Right lobe of liver (tissue), 6 donors: ENCODE measurements around the gene CACNB1. TPM values are rescaled to one million over a fixed set of nuclear protein-coding genes. Genes with fewer than 3 reads are reported as not detected.

Experiments
- ATAC-seq, 4 donors: fragments of 200-7000 bp; cut with Tn5 transposase; one replicate each; pipeline ENCODE4 v1.9.1; 2020; ENCODE audit warnings: mild to moderate bottlenecking in 4 of 4, moderate library complexity in 4 of 4
- DNase-seq, 3 donors: peaks; one replicate each; pipeline ENCODE4 v3.0.0-alpha.2; 2020
- H3K27ac ChIP-seq, 3 donors: fragments of 200-600 bp; one replicate each; pipeline ENCODE4 v1.8.0; 2022
- H3K27me3 ChIP-seq, 2 donors: fragments of 200-600 bp; one replicate each; pipeline ENCODE4 v1.8.0; 2022
- H3K36me3 ChIP-seq, 4 donors: fragments of 200-600 bp; sonication (generic) in 1 of 4; one replicate each; pipeline versions ENCODE4 v1.5.1 to v1.8.0; 2017 to 2022; ENCODE audit warnings: control low read depth in 1 of 4
- H3K4me1 ChIP-seq, 4 donors: fragments of 200-600 bp; sonication (generic) in 1 of 4; one replicate each; pipeline versions ENCODE4 v1.5.1 to v1.8.0; 2017 to 2022; ENCODE audit warnings: control low read depth in 1 of 4
- H3K4me3 ChIP-seq, 3 donors: fragments of 200-600 bp; one replicate each; pipeline ENCODE4 v1.8.0; 2022
- H3K9me3 ChIP-seq, 4 donors: fragments of 200-600 bp; sonication (generic) in 1 of 4; one replicate each; pipeline versions ENCODE4 v1.5.1 to v1.8.0; 2017 to 2022; ENCODE audit warnings: control low read depth in 1 of 4
- CTCF ChIP-seq, 4 donors: fragments of 200-600 bp in 3 of 4; fragments of 450-650 bp in 1 of 4; IDR thresholded peaks; one replicate each; pipeline versions ENCODE4 v1.5.1 to v1.8.0; 2016 to 2022; ENCODE audit warnings: antibody characterized with exemption in 4 of 4, mild to moderate bottlenecking in 2 of 4
- POLR2A ChIP-seq: fragments of 450-650 bp; IDR thresholded peaks from one replicate; pipeline ENCODE4 v1.6.1; 2017; ENCODE audit warnings: antibody characterized with exemption, mild to moderate bottlenecking
- WGBS: methylation state at CpG from one replicate; pipeline ENCODE4 v1.1.6; 2018; ENCODE audit warnings: low coverage, low lambda C conversion rate; ENCODE audit not compliant: insufficient coverage; ENCODE audit errors: missing lambda C conversion rate; 5-methylcytosine and 5-hydroxymethylcytosine counted together
- intact Hi-C, 2 donors: fragments of 100-400 bp; cut with DNase I; formaldehyde crosslinking; loops; one replicate each; pipeline versions ENCODE4 v1.11.2 to v1.14.1; 2022
- total RNA-seq, 6 experiments: library from RNA; depleted of rRNA in 2 of 6; stranded (reverse); fragments of >200 nt in 2 of 6; fragmentation: NEBNext Ultra II Directional in 3 of 6; extraction: Animal tissue kit (Norgen Biotek cat#: 25700) in 3 of 6; gene quantifications; one replicate each; pipeline versions ENCODE4 v1.1.0 to v1.2.4, GENCODE V29; 2016 to 2023
- donor health status: DM: no; HTN: yes; CAD: no.
- donor health status: DM: no; HTN: no; CAD: no.
- donor health status: DM: no; HTN: no; CAD: no.
- donor health status: DM: no; HTN: yes; CAD: no.
- donor health status: DM: no; HTN: yes; CAD: no.

The CACNB1 gene
- total RNA-seq, 6 experiments from 2014 or later = 0.18 to 1.3 (median 0.27) TPM; not detected in 1

- no peaks in the 10 kb centered on the region for H3K36me3 ChIP-seq
- H3K9me3 ChIP-seq = no peaks in the 10 kb centered on the region
- 26% methylated on average over 2 of the region's 2 CpGs for WGBS
- TF ChIP-seq POLR2A = no peak
- TF ChIP-seq CTCF (IDR thresholded peaks at IDR 0.05) = no peak
- H3K4me3 ChIP-seq = no peak overlapping the region
- peaks cover 0 to 11% (median 2%) of the 10 kb centered on the region in 4 donors for H3K4me1 ChIP-seq
- no peak overlapping the region for H3K27ac ChIP-seq
- peaks cover 0 to 3% of the 10 kb centered on the region in 2 donors for H3K27me3 ChIP-seq
- intact Hi-C loops = loop anchor here in 1 of 2 donors (10.0 kb wide), 2 partner anchors 171 to 281 kb away; partner anchors contain the start of gene LASP1
- ATAC-seq (no peak), DNase-seq (no peak)
Measured at GRCh38 chr17:39155654-39156053, 41.8 kb downstream of the CACNB1 start.

GRCh38 chr17:39153599-39154051, 43.8 kb downstream of the CACNB1 start:
- Histone ChIP-seq H3K36me3 (no peaks in the 10 kb centered on the region), H3K4me1 (peaks cover 0 to 11% (median 2%) of the 10 kb centered on the region in 4 donors), H3K27ac (peak overlapping the region; percentile 67 to 80 (median 68)), H3K4me3 (peak overlapping the region; percentile 69 to 76 (median 74)), H3K9me3 (no peaks in the 10 kb centered on the region), H3K27me3 (peaks cover 0 to 3% of the 10 kb centered on the region in 2 donors)
- peak; percentile 90 to 91 (median 90) for DNase-seq
- peak; percentile 72 to 82 (median 76) for ATAC-seq
- intact Hi-C loops = loop anchor here (5.0 to 10.0 kb wide), 3 partner anchors 169 to 279 kb away; partner anchors contain the start of gene LASP1 (in 1 of the 2)
- TF ChIP-seq POLR2A = no peak
- peak in 3 of 4 donors; percentile 16 to 27 (median 16) for TF ChIP-seq CTCF (IDR thresholded peaks at IDR 0.05)
- WGBS = under 1% methylated on average over 16 of the region's 16 CpGs

GRCh38 chr17:39151943-39152818, 45.3 kb downstream of the CACNB1 start:
- Histone ChIP-seq H3K27me3 (peaks cover 0 to 3% of the 10 kb centered on the region in 2 donors), H3K4me3 (peak overlapping the region in 2 of 3 donors; percentile 16 to 76), H3K4me1 (peaks cover 0 to 11% (median 2%) of the 10 kb centered on the region in 4 donors), H3K27ac (peak overlapping the region in 1 of 3 donors; percentile 33), H3K9me3 (no peaks in the 10 kb centered on the region), H3K36me3 (no peaks in the 10 kb centered on the region)
- DNase-seq (no peak), ATAC-seq (no peak)
- intact Hi-C loops = loop anchor here (5.0 to 10.0 kb wide), 3 partner anchors 167 to 277 kb away; partner anchors contain the start of gene LASP1 (in 1 of the 2)
- 24% methylated on average over 22 of the region's 25 CpGs for WGBS
- TF ChIP-seq POLR2A (no peak), CTCF (IDR thresholded peaks at IDR 0.05) (no peak)

- 0% methylated on average over 1 of the region's 68 CpGs for WGBS
- no peak for DNase-seq
- H3K9me3 ChIP-seq = no peaks in the 10 kb centered on the region
Measured at GRCh38 chr17:39151150-39151942, 46.1 kb downstream of the CACNB1 start, which contains the start of gene PLXDC1. TSS of gene PLXDC1 (minus strand) at chr17:39151637. CDS start at chr17:39151437, 200 bp downstream.

More at GRCh38 chr17:39151150-39151942, 46.1 kb downstream of the CACNB1 start, which contains the start of gene PLXDC1:
- intact Hi-C loops = loop anchor here (5.0 to 10.0 kb wide), 3 partner anchors 167 to 277 kb away; partner anchors contain the start of gene LASP1 (in 1 of the 2)
- Histone ChIP-seq H3K36me3 (no peaks in the 10 kb centered on the region), H3K4me1 (peaks cover 0 to 11% (median 2%) of the 10 kb centered on the region in 4 donors), H3K27ac (no peak within 1 kb of the TSS), H3K27me3 (peaks cover 0 to 3% of the 10 kb centered on the region in 2 donors), H3K4me3 (peak within 1 kb of the TSS in 2 of 3 donors; percentile 16)
- no peak for TF ChIP-seq CTCF (IDR thresholded peaks at IDR 0.05)
- no peak for TF ChIP-seq POLR2A
- ATAC-seq = no peak
